GM12878 (cell line): Measurements from ENCODE around the gene MPRIP. TPM values are rescaled to one million over a fixed set of nuclear protein-coding genes. Genes with fewer than 3 reads are reported as not detected.

Source experiments
- ATAC-seq: fragments of 200-7000 bp; cut with Tn5 transposase; 3 replicates; pipeline ENCODE4 v1.9.1; 2020; ENCODE audit warnings: mild to moderate bottlenecking, moderate library complexity
- BruUV-seq: library from RNA; stranded (reverse); fragments of 400-500 nt; replicated peaks from 2 replicates; lab custom pipeline; 2021; lab: Mats Ljungman, UMichigan
- CTCF ChIA-PET: fragments of 300-600 bp; sonication (Branson Sonifier 250); formaldehyde crosslinking; extraction: SDS; loops from one replicate; lab custom pipeline; 2021; ENCODE audit warnings: inconsistent platforms; lab: Yijun Ruan, JAX
- POLR2A ChIA-PET: fragments of 350-600 bp; formaldehyde crosslinking; extraction: SDS; loops from one replicate; lab custom pipeline; 2021; ENCODE audit warnings: inconsistent platforms; lab: Charles Lee
- RAD21 ChIA-PET: fragments of 300-600 bp; sonication (Branson Sonifier 250); formaldehyde crosslinking; loops from one replicate; lab custom pipeline; 2023; ENCODE audit warnings: antibody characterized with exemption; ENCODE audit not compliant: unreplicated experiment; lab: Charles Lee
- SMC1A ChIA-PET: fragments of 300-600 bp; sonication (Branson Sonifier 250); formaldehyde crosslinking; loops from one replicate; lab custom pipeline; 2023; ENCODE audit not compliant: unreplicated experiment, uncharacterized antibody; lab: Charles Lee
- DNase-seq: peaks from one replicate; pipeline ENCODE4 v3.0.0-alpha.2; 2011; ENCODE audit warnings: low read depth, low spot score
- FAIRE-seq: peaks from 3 replicates; lab custom pipeline; 2011; peaks lifted over from hg19 to GRCh38; lab: Jason Lieb, UNC
- H2AFZ ChIP-seq: 2 replicates; pipeline ENCODE4 v1.6.0; 2011; ENCODE audit warnings: low read depth, low read length, control low read depth; ENCODE audit not compliant: control insufficient read depth
- H3K27ac ChIP-seq: 2 replicates; pipeline ENCODE4 v1.5.1; 2011; ENCODE audit warnings: control low read depth; ENCODE audit not compliant: control insufficient read depth, insufficient read depth
- H3K27me3 ChIP-seq, 2 experiments: replicated peaks in 1 of 2; 2 replicates each; pipeline versions ENCODE4 v1.6.0 to v1.6.1; 2011; ENCODE audit warnings: low read length in 1 of 2; ENCODE audit not compliant: control insufficient read depth in 2 of 2, insufficient read depth in 2 of 2
- H3K36me3 ChIP-seq, 2 experiments: 2 replicates each; pipeline ENCODE4 v1.5.1; 2011; ENCODE audit warnings: low read length in 1 of 2; ENCODE audit not compliant: control insufficient read depth in 2 of 2, insufficient read depth in 2 of 2
- H3K4me1 ChIP-seq: 2 replicates; pipeline ENCODE4 v1.6.1; 2011; ENCODE audit warnings: mild to moderate bottlenecking, low read length, moderate library complexity, mixed read lengths; ENCODE audit not compliant: control insufficient read depth, insufficient read depth
- H3K4me2 ChIP-seq: 2 replicates; pipeline ENCODE4 v1.6.0; 2011; ENCODE audit warnings: control low read depth; ENCODE audit not compliant: control insufficient read depth, insufficient read depth
- H3K4me3 ChIP-seq: fragments of 200-600 bp; sonication (generic); 2 replicates; pipeline ENCODE4 v1.5.1; 2016
- H3K79me2 ChIP-seq: 2 replicates; pipeline ENCODE4 v1.6.0; 2011; ENCODE audit warnings: low read length; ENCODE audit not compliant: control insufficient read depth, insufficient read depth
- H3K9ac ChIP-seq: 2 replicates; pipeline ENCODE4 v1.8.0; 2011; ENCODE audit warnings: low read length, control low read depth, mixed read lengths; ENCODE audit not compliant: control insufficient read depth, insufficient read depth
- H3K9me3 ChIP-seq: replicated peaks from 3 replicates; pipeline ENCODE4 v1.5.1; 2011; ENCODE audit warnings: mild to moderate bottlenecking, low read length; ENCODE audit not compliant: control insufficient read depth, insufficient read depth
- H4K20me1 ChIP-seq: 2 replicates; pipeline ENCODE4 v1.6.0; 2011; ENCODE audit not compliant: control insufficient read depth, insufficient read depth
- ATF3 ChIP-seq: IDR thresholded peaks from 2 replicates; pipeline ENCODE4 v1.6.1; 2011; ENCODE audit warnings: low read depth, mild to moderate bottlenecking, low read length, moderate library complexity, borderline replicate concordance; ENCODE audit errors: extremely low read depth
- BMI1 ChIP-seq: fragments of 450-650 bp; IDR thresholded peaks from 2 replicates; pipeline ENCODE4 v1.6.1; 2016; ENCODE audit warnings: mild to moderate bottlenecking, moderate library complexity, borderline replicate concordance
- CHD2 ChIP-seq: IDR thresholded peaks from 2 replicates; pipeline ENCODE4 v1.6.1; 2011; ENCODE audit warnings: low read depth, low read length, improper control_type of control experiment, borderline replicate concordance
- CTCF ChIP-seq, 3 experiments: IDR thresholded peaks in 2 of 3; conservative IDR thresholded peaks in 1 of 3; 2 replicates each; pipeline ENCODE4 v1.5.1; 2011; ENCODE audit warnings: low read depth in 3 of 3, low read length in 3 of 3, mild to moderate bottlenecking in 3 of 3, control low read depth in 2 of 3, moderate library complexity in 2 of 3, inconsistent platforms in 1 of 3, mixed read lengths in 1 of 3; ENCODE audit not compliant: control insufficient read depth in 2 of 3, insufficient read depth in 1 of 3; ENCODE audit errors: extremely low read depth in 1 of 3
- IKZF2 ChIP-seq, 2 experiments: fragments of 450-650 bp; IDR thresholded peaks; 2 replicates each; pipeline ENCODE4 v1.6.1; 2017; ENCODE audit warnings: mild to moderate bottlenecking in 2 of 2, moderate library complexity in 2 of 2
- MEF2A ChIP-seq: IDR thresholded peaks from 2 replicates; pipeline ENCODE4 v1.6.1; 2011; ENCODE audit warnings: low read depth, mild to moderate bottlenecking, low read length, moderate library complexity; ENCODE audit not compliant: insufficient read depth
- MYC ChIP-seq: IDR thresholded peaks from 2 replicates; pipeline ENCODE4 v1.6.1; 2011; ENCODE audit warnings: mild to moderate bottlenecking, low read length, moderate library complexity, inconsistent platforms; ENCODE audit not compliant: insufficient read depth, insufficient replicate concordance, insufficient read length, severe bottlenecking
- NFXL1 ChIP-seq: fragments of 450-650 bp; IDR thresholded peaks from 2 replicates; pipeline ENCODE4 v1.6.1; 2017; ENCODE audit warnings: antibody characterized with exemption, mild to moderate bottlenecking, borderline replicate concordance
- NKRF ChIP-seq: fragments of 450-650 bp; conservative IDR thresholded peaks from 2 replicates; pipeline ENCODE4 v1.6.1; 2017; ENCODE audit warnings: mild to moderate bottlenecking, moderate library complexity
- NR2C2 ChIP-seq: IDR thresholded peaks from 2 replicates; pipeline ENCODE4 v1.6.1; 2011; ENCODE audit warnings: borderline replicate concordance, low read depth; ENCODE audit not compliant: control insufficient read depth, insufficient read length
- STAT1 ChIP-seq: fragments of 450-650 bp; conservative IDR thresholded peaks from 2 replicates; pipeline ENCODE4 v1.6.1; 2014; ENCODE audit warnings: antibody characterized with exemption, mild to moderate bottlenecking
- SUPT20H ChIP-seq: IDR thresholded peaks from 2 replicates; pipeline ENCODE4 v1.6.1; 2011; ENCODE audit warnings: low read depth, mild to moderate bottlenecking, low read length, moderate library complexity, borderline replicate concordance; ENCODE audit not compliant: control insufficient read depth
- TCF12 ChIP-seq: IDR thresholded peaks from 2 replicates; pipeline ENCODE4 v1.6.1; 2011; ENCODE audit warnings: low read depth, mild to moderate bottlenecking, low read length
- ZNF592 ChIP-seq: fragments of 450-650 bp; IDR thresholded peaks from 2 replicates; pipeline ENCODE4 v1.6.1; 2017; ENCODE audit warnings: mild to moderate bottlenecking, moderate library complexity
- WGBS: methylation state at CpG from one replicate; pipeline ENCODE4 v1.1.6; 2016; ENCODE audit warnings: low lambda C conversion rate; ENCODE audit not compliant: insufficient replicate concordance, insufficient coverage; ENCODE audit errors: missing lambda C conversion rate; 5-methylcytosine and 5-hydroxymethylcytosine counted together
- in situ Hi-C: fragments of 300-500 bp; cut with MboI; formaldehyde crosslinking; loops from 9 replicates; pipeline ENCODE4 v1.14.3; 2018; ENCODE audit warnings: mixed read lengths
- intact Hi-C: fragments of 100-400 bp; cut with micrococcal nuclease; formaldehyde crosslinking; loops from one replicate; pipeline ENCODE4 v1.14.2; 2022; ENCODE audit not compliant: unreplicated experiment
- polyA plus RNA-seq, 11 experiments: library from polyadenylated mRNA; depleted of rRNA in 4 of 11; unstranded in 6 of 11; stranded (reverse) in 5 of 11; fragments of >200 nt; fragmentation: Nextera tagmentation in 4 of 11; fragmentation: Illumina TruSeq in 1 of 11; extraction: Ambion mirVana in 4 of 11; extraction: Trizol in 1 of 11; gene quantifications; 1 replicate in 1 of 11; 2 replicates in 10 of 11; pipeline versions ENCODE4 v1.2.1 to v1.2.3, GENCODE V29; 2011 to 2016; ENCODE audit warnings: inconsistent platforms in 2 of 11, missing spikeins in 2 of 11, low read depth in 1 of 11
- total RNA-seq, 4 experiments: library from RNA; depleted of rRNA in 3 of 4; stranded (reverse); fragments of >200 nt in 3 of 4; fragmentation: Illumina TruSeq in 1 of 4; extraction: Trizol in 1 of 4; gene quantifications; 2 replicates each; pipeline versions ENCODE4 v1.2.1 to v1.2.3, GENCODE V29; 2013 to 2021

Gene MPRIP
- total and polyA plus RNA-seq, 10 of the 15 experiments (the other 5 are each of a cell fraction or from before 2014, with no cell fraction given), result 16.5 to 168 (median 71.7) TPM

- H3K36me3 ChIP-seq, result peaks cover 16 to 32% of the 10 kb centered on the region in 2 experiments; a peak in 3 of 4 replicates
- BruUV-seq, result no TSS peak
- ChIA-PET POLR2A (interaction anchor here (1.3 kb wide), 1 partner anchor 9 kb away, joined by 3 read pairs; no protein-coding TSS in a partner anchor), SMC1A (no interaction called here), RAD21 (no interaction called here), CTCF (no interaction called here)
- no peak overlapping the region for H3K27ac ChIP-seq
- no peaks in the 10 kb centered on the region for H3K27me3 ChIP-seq
- in situ Hi-C loops, result no loop called here
- no peak overlapping the region for H3K4me3 ChIP-seq
- no peaks in the 10 kb centered on the region for H3K4me1 ChIP-seq
- intact Hi-C loops, result no loop called here
- no peak overlapping the region for H2AFZ ChIP-seq
- H3K9ac ChIP-seq, result no peak overlapping the region
- FAIRE-seq (no peak), ATAC-seq (no peak), DNase-seq (no peak)
- H3K4me2 ChIP-seq, result no peak overlapping the region
- no peaks in the 10 kb centered on the region for H4K20me1 ChIP-seq
- 98% methylated on average over 8 of the region's 8 CpGs for WGBS
- no peaks in the 10 kb centered on the region for H3K9me3 ChIP-seq
- H3K79me2 ChIP-seq, result no peaks in the 10 kb centered on the region
- no peak for TF ChIP-seq ATF3
- TF ChIP-seq MEF2A, result no peak
- no peak for TF ChIP-seq CTCF (IDR thresholded peaks at IDR 0.05 in 2 of 3, conservative IDR thresholded peaks at IDR 0.05 in 1 of 3; ENCODE audit: control insufficient read depth in 2 of 3, extremely low read depth in 1 of 3, insufficient read depth in 1 of 3, low read depth in 3 of 3, low read length in 3 of 3)
- no peak for TF ChIP-seq TCF12
- TF ChIP-seq MYC, result no peak
- no peak for TF ChIP-seq STAT1
- no peak for TF ChIP-seq CHD2
- no peak for TF ChIP-seq NFXL1
- TF ChIP-seq NR2C2, result no peak
- TF ChIP-seq ZNF592, result no peak
- TF ChIP-seq IKZF2 (IDR thresholded peaks at IDR 0.05), result no peak
- TF ChIP-seq BMI1, result no peak
- TF ChIP-seq SUPT20H, result no peak
- TF ChIP-seq NKRF, result no peak
Measured at GRCh38 chr17:17220529-17220928, 178.3 kb downstream of the MPRIP start.
